Measurements from ENCODE around the gene EDC4.
A peak's percentile ranks its signal among the peaks of the same experiment; 100 is the strongest.

Gene EDC4

GRCh38 chr16:67928147-67928546 lies 55.3 kb downstream of the EDC4 start:
- Histone ChIP-seq H3K27ac (replicated peaks) (no peak overlapping the region), H3K4me3 (replicated peaks; ENCODE audit: insufficient read depth, low read length) (no peak overlapping the region), H3K27me3 (ENCODE audit: insufficient read depth, poor library complexity, severe bottlenecking) (no peaks in the 10 kb centered on the region)
- TF ChIP-seq POLR2AphosphoS5 (IDR thresholded peaks at IDR 0.05; ENCODE audit: low read depth) (no peak), GABPA (IDR thresholded peaks at IDR 0.05; ENCODE audit: low read depth) (no peak), REST (IDR thresholded peaks at IDR 0.05; ENCODE audit: insufficient replicate concordance, low read depth) (no peak), CTCF (IDR thresholded peaks at IDR 0.05; ENCODE audit: insufficient read depth, low read length) (no peak), SPI1 (IDR thresholded peaks at IDR 0.05; ENCODE audit: borderline replicate concordance, low read depth) (no peak)
- DNase-seq (ENCODE audit: low read depth in 1 of 2, low spot score in 1 of 2) = no peak

- H3K27me3 ChIP-seq (ENCODE audit: insufficient read depth, poor library complexity, severe bottlenecking) = no peaks in the 10 kb centered on the region
- peak; percentile 43 to 76 for DNase-seq (ENCODE audit: low read depth in 1 of 2, low spot score in 1 of 2)
- TF ChIP-seq CTCF (IDR thresholded peaks at IDR 0.05; ENCODE audit: insufficient read depth, low read length) (peak; percentile 97), POLR2AphosphoS5 (IDR thresholded peaks at IDR 0.05; ENCODE audit: low read depth) (peak; percentile 20; the same call in 1 of the 2 replicates), REST (IDR thresholded peaks at IDR 0.05; ENCODE audit: insufficient replicate concordance, low read depth) (no peak)
- no peak overlapping the region for H3K4me3 ChIP-seq (replicated peaks; ENCODE audit: insufficient read depth, low read length)
- H3K27ac ChIP-seq (replicated peaks) = no peak overlapping the region
Measured at GRCh38 chr16:67928561-67929364, 55.9 kb downstream of the EDC4 start.

GRCh38 chr16:67930191-67930590 lies 57.3 kb downstream of the EDC4 start:
- TF ChIP-seq REST (IDR thresholded peaks at IDR 0.05; ENCODE audit: insufficient replicate concordance, low read depth) (no peak), POLR2AphosphoS5 (IDR thresholded peaks at IDR 0.05; ENCODE audit: low read depth) (no peak), GABPA (IDR thresholded peaks at IDR 0.05; ENCODE audit: low read depth) (no peak), CTCF (IDR thresholded peaks at IDR 0.05; ENCODE audit: insufficient read depth, low read length) (no peak), SPI1 (IDR thresholded peaks at IDR 0.05; ENCODE audit: borderline replicate concordance, low read depth) (no peak)
- Histone ChIP-seq H3K27me3 (ENCODE audit: insufficient read depth, poor library complexity, severe bottlenecking) (no peaks in the 10 kb centered on the region), H3K27ac (replicated peaks) (no peak overlapping the region), H3K4me3 (replicated peaks; ENCODE audit: insufficient read depth, low read length) (no peak overlapping the region)
- no peak for DNase-seq (ENCODE audit: low read depth in 1 of 2, low spot score in 1 of 2)
